H9 (cell line): ENCODE measurements around the gene CEP112. TPM values are rescaled to one million over a fixed set of nuclear protein-coding genes. Genes with fewer than 3 reads are reported as not detected.

Experiments used
- DNase-seq: peaks from one replicate; pipeline ENCODE4 v3.0.0-alpha.2; 2017
- H2AFZ ChIP-seq: one replicate; pipeline ENCODE4 v1.6.1; 2013; ENCODE audit warnings: mild to moderate bottlenecking, low read length, control low read depth, moderate library complexity
- H2AK5ac ChIP-seq: 2 replicates; pipeline ENCODE4 v1.6.1; 2013; ENCODE audit warnings: low read length, control low read depth, mixed read lengths; ENCODE audit not compliant: insufficient read length
- H2BK120ac ChIP-seq: one replicate; pipeline ENCODE4 v1.6.1; 2013; ENCODE audit warnings: low read depth, mild to moderate bottlenecking, low read length, control low read depth, inconsistent platforms; ENCODE audit not compliant: poor library complexity, severe bottlenecking
- H2BK12ac ChIP-seq: 2 replicates; pipeline ENCODE4 v1.6.1; 2013; ENCODE audit warnings: low read length, control low read depth, mixed read lengths, low read depth; ENCODE audit not compliant: insufficient read length
- H2BK15ac ChIP-seq: 2 replicates; pipeline ENCODE4 v1.6.1; 2013; ENCODE audit warnings: low read depth, low read length, control low read depth
- H2BK20ac ChIP-seq: one replicate; pipeline ENCODE4 v1.6.1; 2013; ENCODE audit warnings: low read depth, mild to moderate bottlenecking, low read length, control low read depth, inconsistent platforms; ENCODE audit not compliant: poor library complexity, severe bottlenecking
- H2BK5ac ChIP-seq: 2 replicates; pipeline ENCODE4 v1.6.1; 2013; ENCODE audit warnings: low read length, control low read depth, mixed read lengths; ENCODE audit not compliant: insufficient read length
- H3K14ac ChIP-seq: 2 replicates; pipeline ENCODE4 v1.6.1; 2013; ENCODE audit warnings: low read length, control low read depth; ENCODE audit not compliant: insufficient read depth
- H3K18ac ChIP-seq: 2 replicates; pipeline ENCODE4 v1.6.1; 2013; ENCODE audit warnings: low read depth, mild to moderate bottlenecking, mixed read lengths, low read length, control low read depth; ENCODE audit not compliant: insufficient read length
- H3K23ac ChIP-seq: 2 replicates; pipeline ENCODE4 v1.6.1; 2013; ENCODE audit warnings: low read length, control low read depth, mixed read lengths, low read depth; ENCODE audit not compliant: insufficient read length
- H3K23me2 ChIP-seq: 2 replicates; pipeline ENCODE4 v1.6.1; 2013; ENCODE audit warnings: low read depth, mild to moderate bottlenecking, mixed read lengths, low read length, control low read depth; ENCODE audit not compliant: insufficient read length, poor library complexity, severe bottlenecking
- H3K27ac ChIP-seq: 2 replicates; pipeline ENCODE4 v1.5.1; 2013; ENCODE audit warnings: low read length, control low read depth, mixed read lengths, low read depth; ENCODE audit not compliant: insufficient read length
- H3K27me3 ChIP-seq: 2 replicates; pipeline ENCODE4 v1.6.1; 2013; ENCODE audit warnings: low read length, control low read depth, inconsistent platforms; ENCODE audit not compliant: insufficient read depth
- H3K4ac ChIP-seq: 2 replicates; pipeline ENCODE4 v1.6.1; 2013; ENCODE audit warnings: low read depth, mild to moderate bottlenecking, control low read depth, inconsistent platforms, low read length, moderate library complexity
- H3K4me1 ChIP-seq: 2 replicates; pipeline ENCODE4 v1.6.1; 2013; ENCODE audit warnings: low read length, control low read depth, inconsistent platforms; ENCODE audit not compliant: insufficient read depth
- H3K4me2 ChIP-seq: 2 replicates; pipeline ENCODE4 v1.6.1; 2013; ENCODE audit warnings: low read length, control low read depth, mixed read lengths; ENCODE audit not compliant: insufficient read length, insufficient read depth
- H3K56ac ChIP-seq: 2 replicates; pipeline ENCODE4 v1.6.1; 2013; ENCODE audit warnings: low read depth, mild to moderate bottlenecking, mixed read lengths, low read length, control low read depth; ENCODE audit not compliant: insufficient read length
- H3K79me1 ChIP-seq: 2 replicates; pipeline ENCODE4 v1.6.1; 2013; ENCODE audit warnings: low read depth, mild to moderate bottlenecking, moderate library complexity, low read length, control low read depth, inconsistent platforms; ENCODE audit not compliant: insufficient read depth, poor library complexity, severe bottlenecking
- H3K79me2 ChIP-seq: 2 replicates; pipeline ENCODE4 v1.6.1; 2013; ENCODE audit warnings: low read length, control low read depth, inconsistent platforms; ENCODE audit not compliant: insufficient read depth
- H3K9ac ChIP-seq: 2 replicates; pipeline ENCODE4 v1.6.1; 2013; ENCODE audit warnings: low read length, control low read depth, mixed read lengths; ENCODE audit not compliant: insufficient read length; ENCODE audit errors: extremely low read depth
- H3K9me3 ChIP-seq: one replicate; pipeline ENCODE4 v1.6.1; 2013; ENCODE audit warnings: low read depth, low read length, inconsistent platforms; ENCODE audit not compliant: control insufficient read depth
- H3T11ph ChIP-seq: one replicate; pipeline ENCODE4 v1.6.1; 2013; ENCODE audit warnings: mild to moderate bottlenecking, low read length, control low read depth, inconsistent platforms
- H4K20me1 ChIP-seq: one replicate; pipeline ENCODE4 v1.6.1; 2013; ENCODE audit not compliant: control insufficient read depth, insufficient read length, insufficient read depth
- H4K5ac ChIP-seq: 2 replicates; pipeline ENCODE4 v1.6.1; 2013; ENCODE audit warnings: low read depth, mild to moderate bottlenecking, mixed read lengths, low read length, control low read depth; ENCODE audit not compliant: insufficient read length
- H4K8ac ChIP-seq: replicated peaks from 2 replicates; pipeline ENCODE4 v1.6.1; 2013; ENCODE audit warnings: low read length, control low read depth, mixed read lengths, low read depth; ENCODE audit not compliant: insufficient read length
- H4K91ac ChIP-seq: 2 replicates; pipeline ENCODE4 v1.6.1; 2013; ENCODE audit warnings: low read depth, mild to moderate bottlenecking, moderate library complexity, mixed read lengths, low read length, control low read depth; ENCODE audit not compliant: insufficient read length
- H3K27ac Mint-ChIP-seq, 3 experiments: 2 replicates in 2 of 3; 3 replicates in 1 of 3; pipeline ENCODE4 v1.8.0; 2020 to 2021; ENCODE audit warnings: mixed read lengths in 3 of 3, mild to moderate bottlenecking in 1 of 3, moderate library complexity in 1 of 3
- H3K27me3 Mint-ChIP-seq: 2 replicates; pipeline ENCODE4 v1.8.0; 2021; ENCODE audit warnings: low read depth, mild to moderate bottlenecking, moderate library complexity, mixed read lengths
- H3K36me3 Mint-ChIP-seq, 3 experiments: 2 replicates in 2 of 3; 3 replicates in 1 of 3; pipeline ENCODE4 v1.8.0; 2020 to 2021; ENCODE audit warnings: low read depth in 3 of 3, mixed read lengths in 3 of 3; ENCODE audit not compliant: insufficient read depth in 1 of 3
- H3K4me1 Mint-ChIP-seq, 2 experiments: 2 replicates each; pipeline ENCODE4 v1.8.0; 2020; ENCODE audit warnings: mixed read lengths in 2 of 2
- H3K4me3 Mint-ChIP-seq, 2 experiments: 2 replicates in 1 of 2; 3 replicates in 1 of 2; pipeline ENCODE4 v1.8.0; 2020 to 2021; ENCODE audit warnings: mild to moderate bottlenecking in 2 of 2, mixed read lengths in 2 of 2, moderate library complexity in 1 of 2
- H3K9me3 Mint-ChIP-seq, 2 experiments: 2 replicates in 1 of 2; 3 replicates in 1 of 2; pipeline ENCODE4 v1.8.0; 2020; ENCODE audit warnings: mild to moderate bottlenecking in 2 of 2, mixed read lengths in 2 of 2, moderate library complexity in 1 of 2
- CTCF ChIP-seq: fragments of 200-600 bp; sonication (generic); conservative IDR thresholded peaks from 3 replicates; pipeline ENCODE4 v1.8.0; 2021; ENCODE audit warnings: antibody characterized with exemption, mild to moderate bottlenecking
- total RNA-seq: library from RNA; stranded (reverse); gene quantifications from 2 replicates; pipeline ENCODE4 v1.2.1, GENCODE V29; 2021

The CEP112 gene
- total RNA-seq, 1 experiment from 2014 or later = 5.4 TPM

GRCh38 chr17:66177048-66177447 lies 14.9 kb downstream of the CEP112 start:
- no peaks in the 10 kb centered on the region for H3K79me1 ChIP-seq
- no peak overlapping the region for H3K56ac ChIP-seq
- no peaks in the 10 kb centered on the region for H3K23me2 ChIP-seq
- Mint-ChIP-seq H3K4me1 (no peaks in the 10 kb centered on the region), H3K27me3 (no peaks in the 10 kb centered on the region), H3K36me3 (peaks cover 0 to 8% (median 0%) of the 10 kb centered on the region in 3 experiments; a peak in 2 of 7 replicates), H3K27ac (no peak overlapping the region), H3K4me3 (no peak overlapping the region), H3K9me3 (no peaks in the 10 kb centered on the region)
- TF ChIP-seq CTCF = no peak
- no peak overlapping the region for H2BK20ac ChIP-seq
- no peak overlapping the region for H3K4ac ChIP-seq
- H2AK5ac ChIP-seq = no peak overlapping the region
- no peaks in the 10 kb centered on the region for H3K9me3 ChIP-seq
- no peak overlapping the region for H3K9ac ChIP-seq
- H3K27ac ChIP-seq = no peak overlapping the region
- no peak overlapping the region for H2BK5ac ChIP-seq
- H4K91ac ChIP-seq = no peak overlapping the region
- no peaks in the 10 kb centered on the region for H4K20me1 ChIP-seq
- no peak overlapping the region for H4K8ac ChIP-seq
- no peak overlapping the region for H3K4me2 ChIP-seq
- H4K5ac ChIP-seq = no peak overlapping the region
- no peaks in the 10 kb centered on the region for H3K4me1 ChIP-seq
- H3K27me3 ChIP-seq = no peaks in the 10 kb centered on the region
- no peak overlapping the region for H3K18ac ChIP-seq
- H3T11ph ChIP-seq = no peak overlapping the region
- no peak overlapping the region for H3K14ac ChIP-seq
- H2BK15ac ChIP-seq = no peak overlapping the region
- H3K23ac ChIP-seq = no peak overlapping the region
- no peak overlapping the region for H2BK120ac ChIP-seq
- H2AFZ ChIP-seq = no peak overlapping the region
- no peaks in the 10 kb centered on the region for H3K79me2 ChIP-seq
- no peak for DNase-seq
- H2BK12ac ChIP-seq = no peak overlapping the region
